ENCODE results near the gene GNAT1.

- TF ChIP-seq SUZ12 (IDR thresholded peaks at IDR 0.05; ENCODE audit: extremely low read depth, insufficient read depth, insufficient read length) (no peak), YY1 (IDR thresholded peaks at IDR 0.05; ENCODE audit: insufficient read depth, insufficient read length) (no peak)
These were observed 40.2 kb downstream of the GNAT1 start for GRCh38 chr3:50231581-50231980.

Data from NT2/D1 (cell line).